Midbrain (tissue), 1 donor: Measurements from ENCODE around the gene OCRL.

Experiments used
- DNase-seq: peaks from one replicate; lab custom pipeline; 2025; lab: John Stamatoyannopoulos, UW

The OCRL gene

GRCh38 chrX:129585691-129586090 lies 45.6 kb downstream of the OCRL start:
- DNase-seq = no peak

DNA sequence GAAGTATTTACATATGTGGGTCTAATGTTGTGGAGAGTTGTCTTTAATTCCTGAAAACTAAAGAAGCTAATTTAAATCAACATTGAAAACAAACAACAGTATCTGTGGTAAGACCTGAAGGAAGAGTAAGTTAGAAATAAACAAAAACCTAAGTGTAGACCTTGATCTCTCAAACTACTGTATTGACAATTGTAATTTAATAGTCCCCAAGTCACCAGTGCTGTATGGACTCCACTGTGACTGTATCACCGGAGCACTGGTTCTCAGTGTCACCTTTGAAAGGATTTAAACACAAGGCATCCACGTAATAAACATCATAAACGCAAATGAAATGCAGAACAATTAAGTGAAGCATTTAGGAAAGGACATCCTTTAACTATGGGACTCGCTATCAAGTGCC lies 46.4 kb downstream of the OCRL start:
- no peak for DNase-seq

DNA sequence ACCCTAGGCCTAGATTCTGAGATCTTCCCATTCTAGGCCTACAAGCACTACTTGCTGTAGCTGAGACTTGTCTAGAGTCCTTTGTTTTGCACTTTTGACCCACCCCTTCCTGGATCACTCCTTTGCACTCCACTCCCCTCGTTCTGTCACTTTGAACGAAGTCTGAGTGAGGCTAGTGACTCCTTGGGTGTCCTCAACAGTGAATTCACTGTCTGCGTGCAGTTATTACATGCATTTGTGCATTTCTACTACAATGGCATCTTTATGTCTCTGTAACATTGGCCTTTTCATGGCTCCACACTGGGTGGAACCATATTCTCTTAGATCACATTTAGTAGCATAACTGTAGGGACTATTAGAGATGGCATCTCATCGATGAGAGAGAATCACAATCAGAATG lies 50.5 kb downstream of the OCRL start:
- peak; percentile 19 for DNase-seq

GRCh38 chrX:129593137-129593536 lies 53.1 kb downstream of the OCRL start:
- DNase-seq = no peak

GRCh38 chrX:129594781-129595180 lies 54.7 kb downstream of the OCRL start:
- DNase-seq = no peak

GRCh38 chrX:129596077-129596476 lies 56.0 kb downstream of the OCRL start:
- DNase-seq = no peak

- no peak for DNase-seq
These were observed 57.8 kb downstream of the OCRL start for GRCh38 chrX:129597905-129598304.

DNA sequence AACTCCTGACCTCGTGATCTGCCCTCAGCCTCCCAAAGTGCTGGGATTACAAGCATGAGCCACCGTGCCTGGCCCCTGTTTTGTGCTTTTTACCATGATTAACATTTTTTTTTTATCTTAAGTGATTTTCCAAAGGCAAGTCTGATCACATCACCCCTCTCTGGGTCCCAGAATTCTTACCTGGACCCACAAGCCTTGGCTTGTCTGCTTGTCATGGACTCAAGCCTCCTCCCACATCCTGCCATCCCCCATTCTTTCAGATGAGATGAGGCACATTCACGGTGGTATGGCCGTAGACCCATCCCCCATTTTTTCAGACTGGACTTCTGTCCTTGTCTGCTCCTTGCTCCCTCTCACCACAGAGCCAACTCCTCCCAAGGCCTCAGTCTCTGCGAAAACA lies 59.4 kb downstream of the OCRL start:
- no peak for DNase-seq

DNA sequence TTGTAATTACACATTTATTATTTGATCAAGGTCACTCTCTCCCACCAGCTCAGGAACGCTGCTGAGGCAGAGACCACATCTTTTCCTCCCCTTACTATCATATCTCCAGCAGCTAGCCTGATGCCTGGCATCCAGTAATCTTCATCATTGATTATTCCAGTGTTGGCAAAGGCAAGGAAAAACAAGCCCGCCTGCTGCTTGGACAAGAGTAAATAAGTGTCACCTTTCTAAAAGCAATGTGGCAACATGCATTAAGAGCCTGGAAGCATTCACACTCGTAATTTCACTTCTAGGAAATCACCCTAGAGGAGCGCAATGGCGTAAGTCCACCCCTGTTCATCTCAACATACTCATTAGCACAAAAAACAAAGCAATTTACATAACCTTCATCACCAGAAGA lies 59.9 kb downstream of the OCRL start:
- no peak for DNase-seq

DNA sequence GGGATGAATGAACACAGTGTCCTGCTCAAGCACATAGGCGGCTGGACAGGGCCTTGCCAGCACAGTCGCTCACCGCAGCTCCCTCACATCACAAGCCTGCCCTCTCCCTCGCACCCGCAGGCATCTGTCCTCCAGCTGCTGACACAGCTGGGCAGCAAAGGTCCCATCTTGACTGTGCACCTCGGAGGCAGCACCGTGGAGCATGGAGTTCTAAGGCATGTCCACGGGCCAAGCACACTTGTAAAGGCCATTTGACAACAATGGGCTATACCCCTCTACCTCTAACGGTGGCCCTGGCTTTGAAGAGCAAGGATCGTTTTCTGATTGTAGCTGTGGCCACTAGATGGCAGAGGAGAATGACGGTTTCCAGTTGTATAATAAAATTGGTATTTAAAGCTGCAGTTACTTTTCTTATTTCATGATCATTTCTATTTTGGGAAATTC lies 60.9 kb downstream of the OCRL start:
- DNase-seq = peak; percentile 71

DNA sequence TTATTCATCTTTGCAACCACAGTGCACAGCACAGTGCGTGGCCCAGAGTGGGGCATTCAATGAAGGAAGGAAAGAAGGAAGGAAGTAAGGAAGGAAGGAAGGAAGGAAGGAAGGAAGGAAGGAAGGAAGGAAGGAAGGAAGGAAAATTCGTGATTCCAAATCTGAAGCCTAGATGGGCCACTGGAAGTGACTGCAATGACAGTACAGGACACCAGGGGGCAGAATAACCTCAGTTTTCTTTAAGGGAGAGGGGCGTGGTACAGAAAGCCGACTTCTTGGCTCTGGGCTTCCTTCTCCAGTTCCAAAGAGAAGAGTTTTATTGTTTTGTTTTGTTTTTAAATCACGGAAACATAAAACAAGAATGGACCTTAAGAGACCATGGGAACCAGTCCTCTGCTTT lies 66.9 kb downstream of the OCRL start:
- peak; percentile 70 for DNase-seq

DNA sequence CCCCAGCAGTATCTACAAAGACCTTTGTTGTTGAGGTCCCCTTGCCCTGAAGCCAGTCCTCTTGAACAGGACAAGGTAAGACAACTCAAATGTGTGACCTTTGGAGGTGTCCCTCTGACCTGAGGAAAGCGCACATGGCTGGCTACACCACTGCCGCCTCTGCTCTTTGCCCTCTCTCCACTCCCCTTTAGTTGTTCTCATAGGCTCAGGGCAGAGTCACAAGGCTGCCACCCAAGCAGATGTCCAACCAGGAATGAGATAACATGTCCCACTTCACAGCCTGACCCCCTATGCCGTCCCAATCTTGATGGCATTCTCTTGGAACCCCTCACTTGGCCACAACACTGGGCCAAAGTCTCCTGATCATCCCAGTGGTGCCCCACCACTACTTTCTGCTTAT lies 68.4 kb downstream of the OCRL start:
- no peak for DNase-seq

GRCh38 chrX:129609395-129609794 lies 69.3 kb downstream of the OCRL start:
- DNase-seq = no peak

DNA sequence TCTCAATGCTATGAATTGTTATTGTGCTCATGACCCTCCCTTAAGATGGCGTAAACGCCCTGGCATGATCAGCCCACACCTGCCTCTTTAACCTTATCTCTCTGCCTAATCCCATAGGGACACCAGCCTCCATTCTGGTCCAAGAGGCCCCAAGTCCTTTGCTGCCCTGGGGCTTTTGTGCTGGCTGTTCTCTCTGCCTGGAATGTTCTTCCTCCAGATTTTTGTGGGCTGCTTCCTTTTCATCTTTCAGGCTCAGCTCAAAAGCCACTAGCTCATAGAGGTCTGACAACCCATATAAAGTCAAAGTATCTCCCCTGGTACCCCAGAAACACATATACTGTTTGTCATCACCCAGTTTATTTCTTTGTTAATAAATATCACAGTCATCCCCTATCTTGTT lies 72.3 kb downstream of the OCRL start:
- DNase-seq = no peak

GRCh38 chrX:129613596-129613995 lies 73.5 kb downstream of the OCRL start:
- no peak for DNase-seq

- DNase-seq = no peak
These were observed 74.6 kb downstream of the OCRL start for GRCh38 chrX:129614481-129615255.

- no peak for DNase-seq
These were observed 77.4 kb downstream of the OCRL start for GRCh38 chrX:129617420-129617819.

DNA sequence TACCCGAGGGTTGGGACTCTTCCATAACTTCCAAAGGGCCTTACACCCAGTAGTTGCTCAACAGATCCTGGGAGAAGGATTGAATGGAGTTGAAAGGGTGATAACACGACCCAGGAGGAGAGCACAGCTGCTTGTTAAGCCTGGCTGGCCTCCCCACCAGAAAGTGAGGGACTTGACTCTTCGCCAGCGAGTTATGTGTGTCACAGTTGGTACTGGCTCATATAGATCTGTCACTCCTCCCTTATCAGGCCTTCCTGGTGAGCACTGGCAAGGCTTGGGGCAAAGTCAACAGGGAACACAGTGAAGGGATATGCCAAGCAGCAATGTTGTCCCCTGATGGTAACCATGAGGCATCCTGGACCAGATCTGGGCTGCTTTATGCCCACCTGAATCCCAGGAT lies 78.9 kb downstream of the OCRL start:
- DNase-seq = no peak

GRCh38 chrX:129622757-129623301 lies 82.8 kb downstream of the OCRL start:
- DNase-seq = no peak

DNA sequence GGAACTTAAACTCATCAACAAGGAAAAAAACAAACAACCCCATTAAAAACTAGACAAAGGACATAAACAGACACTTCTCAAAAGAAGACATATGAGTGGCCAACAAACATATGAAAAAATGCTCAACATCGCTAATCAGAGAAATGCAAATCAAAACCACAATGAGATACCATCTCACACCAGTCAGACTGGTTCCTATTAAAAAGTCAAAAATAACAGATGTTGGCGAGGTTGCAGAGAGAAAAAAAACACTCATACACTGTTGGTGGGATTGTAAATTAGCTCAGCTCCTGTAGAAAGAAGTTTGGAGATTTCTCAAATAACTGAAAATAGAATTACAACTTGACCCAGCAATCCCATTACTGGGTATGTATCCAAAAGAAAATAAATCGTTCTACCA lies 86.0 kb downstream of the OCRL start:
- no peak for DNase-seq

GRCh38 chrX:129629837-129630236 lies 89.8 kb downstream of the OCRL start:
- DNase-seq = peak; percentile 38

DNA sequence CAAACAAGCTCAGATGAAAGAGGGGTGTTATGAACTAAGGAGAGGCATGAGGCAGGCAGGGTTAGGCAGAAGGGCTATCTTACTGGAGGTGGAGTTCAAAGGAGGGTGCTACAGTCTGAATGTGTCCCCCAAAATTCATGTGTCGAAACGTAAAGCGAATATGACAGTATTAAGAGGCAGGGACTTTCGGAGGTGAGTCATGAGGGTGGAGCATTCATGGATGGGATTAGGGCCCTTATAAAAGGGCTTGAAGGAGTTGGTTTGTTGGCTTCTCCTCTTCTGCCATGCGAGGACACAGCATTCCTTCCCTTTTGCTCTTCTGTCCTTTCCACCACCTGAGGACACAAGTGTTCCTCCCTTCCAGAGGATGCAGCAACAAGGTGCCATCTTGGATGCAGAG lies 91.8 kb downstream of the OCRL start:
- no peak for DNase-seq

DNA sequence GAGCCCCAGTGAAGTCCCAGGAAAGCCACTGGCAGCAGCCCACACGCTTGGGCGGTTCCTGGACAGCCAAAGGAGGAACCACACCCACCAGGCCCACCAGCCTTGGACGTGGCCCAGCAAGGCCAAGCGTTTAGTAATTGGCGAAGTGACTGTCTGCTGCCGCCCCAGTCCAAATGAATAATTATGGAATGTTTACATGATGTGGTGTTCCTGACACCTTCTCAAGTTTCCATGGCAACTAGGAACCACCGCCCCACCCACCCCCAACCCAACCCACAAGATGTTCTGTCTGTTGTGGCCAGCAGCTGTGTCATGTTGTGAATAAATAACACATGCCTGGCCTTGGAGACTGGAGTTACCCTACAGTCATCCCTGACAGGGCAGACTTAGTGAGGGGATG lies 92.4 kb downstream of the OCRL start:
- DNase-seq = no peak

GRCh38 chrX:129634541-129634940 lies 94.5 kb downstream of the OCRL start:
- DNase-seq = no peak
